ENCODE data around the gene DPEP3.

GRCh38 chr16:67961551-67961957 is 18.7 kb downstream of the DPEP3 start:
- TF ChIP-seq FOXM1 (IDR thresholded peaks at IDR 0.05; ENCODE audit: borderline replicate concordance, low read depth) = no peak
- TF ChIP-seq EP300 (IDR thresholded peaks at IDR 0.05; ENCODE audit: borderline replicate concordance) = no peak
- peak; percentile 71; the same call in 1 of the 2 replicates for TF ChIP-seq TCF12 (IDR thresholded peaks at IDR 0.05; ENCODE audit: low read depth)
- TF ChIP-seq RAD21 (IDR thresholded peaks at IDR 0.05; ENCODE audit: low read depth) = no peak
- TF ChIP-seq YY1 (IDR thresholded peaks at IDR 0.05; ENCODE audit: low read depth) = no peak
- no peak for TF ChIP-seq TAF1 (IDR thresholded peaks at IDR 0.05; ENCODE audit: low read depth)
- TF ChIP-seq REST (IDR thresholded peaks at IDR 0.05; ENCODE audit: low read depth) = no peak
- TF ChIP-seq NFIC (IDR thresholded peaks at IDR 0.05) = peak; percentile 96
- TF ChIP-seq CEBPB (IDR thresholded peaks at IDR 0.05) = no peak
- peak; percentile 66 for TF ChIP-seq MAX (IDR thresholded peaks at IDR 0.05)
- TF ChIP-seq CREB1 (IDR thresholded peaks at IDR 0.05; ENCODE audit: low read depth) = no peak
- no peak for TF ChIP-seq ZBTB7A (IDR thresholded peaks at IDR 0.05; ENCODE audit: low read depth)
- TF ChIP-seq USF1 (IDR thresholded peaks at IDR 0.05) = peak; percentile 77

Measured in Ishikawa (cell line).